Liver (tissue), 3 donors: Measurements from ENCODE around the gene MOK.

ENCODE experiments used
- CTCF ChIP-seq: fragments of 150-350 bp; IDR thresholded peaks from 2 replicates; pipeline ENCODE4 v1.5.1; 2017; ENCODE audit warnings: improper control_type of control experiment, low read depth, low read length; ENCODE audit not compliant: missing input control
- EGR1 ChIP-seq, 2 donors: IDR thresholded peaks; 2 replicates each; pipeline ENCODE4 v1.6.1; 2016 to 2018; ENCODE audit warnings: antibody characterized with exemption in 2 of 2, low read depth in 2 of 2
- HNF4A ChIP-seq, 2 donors: conservative IDR thresholded peaks; 2 replicates each; pipeline ENCODE4 v1.6.1; 2016; ENCODE audit warnings: antibody characterized with exemption in 2 of 2, mild to moderate bottlenecking in 2 of 2
- HNF4G ChIP-seq: IDR thresholded peaks from 2 replicates; pipeline ENCODE4 v1.6.1; 2016; ENCODE audit warnings: antibody characterized with exemption
- JUND ChIP-seq, 2 donors: IDR thresholded peaks; 2 replicates each; pipeline ENCODE4 v1.6.1; 2016; ENCODE audit warnings: antibody characterized with exemption in 2 of 2
- SP1 ChIP-seq: IDR thresholded peaks from 2 replicates; pipeline ENCODE4 v1.6.1; 2018; ENCODE audit warnings: antibody characterized with exemption, mild to moderate bottlenecking
- TAF1 ChIP-seq: conservative IDR thresholded peaks from 2 replicates; pipeline ENCODE4 v1.6.1; 2016; ENCODE audit warnings: antibody characterized with exemption, mild to moderate bottlenecking
- TF ChIP-seq, protein P1 (sequence below): IDR thresholded peaks from 2 replicates; pipeline ENCODE4 v1.6.1; 2016; ENCODE audit warnings: antibody characterized with exemption
- TF ChIP-seq, protein P2 (sequence below): IDR thresholded peaks from 2 replicates; pipeline ENCODE4 v1.6.1; 2016; ENCODE audit warnings: antibody characterized with exemption
- donor health status: healthy.
- donor health status: healthy.

DNA sequence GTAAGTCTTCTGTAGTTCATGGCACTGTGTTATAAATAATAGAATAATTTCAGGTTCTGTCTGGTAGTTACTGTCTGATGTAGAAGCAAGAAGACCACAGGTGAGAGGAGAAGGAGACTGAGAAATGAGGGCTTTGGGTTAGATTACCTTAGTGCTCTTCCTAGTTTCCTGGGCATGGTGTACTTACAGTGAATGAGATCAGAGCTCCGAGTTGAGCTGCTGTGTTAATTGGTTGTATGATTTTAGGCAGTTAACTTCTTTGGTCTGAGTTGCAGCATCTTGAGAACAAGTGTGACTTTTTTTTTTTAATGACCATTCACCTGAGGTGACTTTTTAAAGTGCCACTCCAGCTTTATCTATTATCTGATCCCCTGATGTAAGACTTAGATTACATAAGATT lies 123.8 kb downstream of the MOK start:
- TF ChIP-seq, protein P1, sequence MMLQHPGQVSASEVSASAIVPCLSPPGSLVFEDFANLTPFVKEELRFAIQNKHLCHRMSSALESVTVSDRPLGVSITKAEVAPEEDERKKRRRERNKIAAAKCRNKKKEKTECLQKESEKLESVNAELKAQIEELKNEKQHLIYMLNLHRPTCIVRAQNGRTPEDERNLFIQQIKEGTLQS = no peak
- TF ChIP-seq CTCF (no peak), HNF4G (no peak), HNF4A (conservative IDR thresholded peaks at IDR 0.05) (no peak), SP1 (no peak), JUND (IDR thresholded peaks at IDR 0.05) (no peak), EGR1 (IDR thresholded peaks at IDR 0.05; ENCODE audit: low read depth in 2 of 2) (no peak), TAF1 (no peak)
- TF ChIP-seq, protein P2, sequence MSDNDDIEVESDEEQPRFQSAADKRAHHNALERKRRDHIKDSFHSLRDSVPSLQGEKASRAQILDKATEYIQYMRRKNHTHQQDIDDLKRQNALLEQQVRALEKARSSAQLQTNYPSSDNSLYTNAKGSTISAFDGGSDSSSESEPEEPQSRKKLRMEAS = no peak
